Adrenal gland (tissue), 12 donors: Measurements from ENCODE around the gene PNPLA5. TPM values are rescaled to one million over a fixed set of nuclear protein-coding genes. Genes with fewer than 3 reads are reported as not detected.

Experiments used
- DNase-seq, 7 donors: peaks; one replicate each; pipeline ENCODE4 v3.0.0-alpha.2; 2019 to 2020
- H3K27ac ChIP-seq, 5 donors: fragments of 200-600 bp; sonication (generic) in 4 of 5; 1 replicate in 3 of 5; 2 replicates in 2 of 5; pipeline versions ENCODE4 v1.5.1 to v1.8.0; 2016 to 2020; ENCODE audit warnings: mild to moderate bottlenecking in 1 of 5
- H3K27me3 ChIP-seq: fragments of 200-600 bp; 2 replicates; pipeline ENCODE4 v1.8.0; 2021
- H3K36me3 ChIP-seq, 2 donors: fragments of 200-600 bp; replicated peaks in 1 of 2; 1 replicate in 1 of 2; 2 replicates in 1 of 2; pipeline versions ENCODE4 v1.5.1 to v1.8.0; 2018 to 2022
- H3K4me1 ChIP-seq, 2 donors: fragments of 200-600 bp; replicated peaks in 1 of 2; 1 replicate in 1 of 2; 2 replicates in 1 of 2; pipeline versions ENCODE4 v1.5.1 to v1.8.0; 2018 to 2021
- H3K4me3 ChIP-seq, 4 donors: fragments of 200-600 bp; sonication (generic) in 3 of 4; one replicate each; pipeline ENCODE4 v1.5.1; 2016 to 2018
- H3K9me3 ChIP-seq, 3 donors: fragments of 200-600 bp; sonication (generic) in 1 of 3; replicated peaks in 1 of 3; 1 replicate in 2 of 3; 2 replicates in 1 of 3; pipeline versions ENCODE4 v1.5.1 to v1.8.0; 2016 to 2021
- POLR2A ChIP-seq, 2 donors: fragments of 450-650 bp; IDR thresholded peaks; one replicate each; pipeline ENCODE4 v1.6.1; 2017; ENCODE audit warnings: antibody characterized with exemption in 2 of 2, mild to moderate bottlenecking in 2 of 2, moderate library complexity in 1 of 2
- WGBS, 4 donors: extraction: QIAGEN DNeasy Blood & Tissue Kit in 2 of 4; methylation state at CpG; one replicate each; pipeline versions ENCODE4 v1.1.5 to v1.1.7; 2013 to 2017; 5-methylcytosine and 5-hydroxymethylcytosine counted together
- intact Hi-C, 2 donors: fragments of 100-400 bp; cut with DNase I; formaldehyde crosslinking; loops; one replicate each; pipeline versions ENCODE4 v1.14.1 to v1.15.0; 2022 to 2023
- polyA plus RNA-seq, 3 donors: library from polyadenylated mRNA; stranded (reverse); fragments of 200-250 nt in 2 of 3; fragments of 350-450 nt in 1 of 3; fragmentation: Illumina TruSeq in 1 of 3; extraction: RNeasy Lipid Tissue Mini Kit (QIAGEN cat#74804) in 1 of 3; gene quantifications; one replicate each; pipeline ENCODE4 v1.2.3, GENCODE V29; 2013 to 2014
- total RNA-seq, 9 donors: library from RNA; depleted of rRNA in 4 of 9; stranded (reverse); fragments of >200 nt in 4 of 9; fragments of 120-200 nt in 1 of 9; fragmentation: NEBNext Ultra II Directional in 1 of 9; extraction: Animal tissue kit (Norgen Biotek cat#: 25700) in 1 of 9; gene quantifications; one replicate each; pipeline versions ENCODE4 v1.1.0 to v1.2.4, GENCODE V29; 2013 to 2023
- TF ChIP-seq, protein P1 (sequence below), 6 experiments: fragments of 450-650 bp in 4 of 6; fragments of 200-600 bp in 2 of 6; sonication (generic) in 1 of 6; IDR thresholded peaks; 1 replicate in 5 of 6; 2 replicates in 1 of 6; pipeline versions ENCODE4 v1.5.1 to v1.8.0; 2016 to 2021; ENCODE audit warnings: antibody characterized with exemption in 6 of 6, mild to moderate bottlenecking in 2 of 6, moderate library complexity in 1 of 6
- donor health status: healthy with polysubstance abuse.
- donor health status: Bipolar disorder and iron deficiency.
- donor health status: DM: yes; HTN: yes; CAD: no.
- donor health status: DM: no; HTN: no; CAD: no.
- donor health status: DM: no; HTN: no; CAD: no.
- donor health status: DM: yes; HTN: yes; CAD: no.

The PNPLA5 gene
- total and polyA plus RNA-seq, 12 donors: not detected

DNA sequence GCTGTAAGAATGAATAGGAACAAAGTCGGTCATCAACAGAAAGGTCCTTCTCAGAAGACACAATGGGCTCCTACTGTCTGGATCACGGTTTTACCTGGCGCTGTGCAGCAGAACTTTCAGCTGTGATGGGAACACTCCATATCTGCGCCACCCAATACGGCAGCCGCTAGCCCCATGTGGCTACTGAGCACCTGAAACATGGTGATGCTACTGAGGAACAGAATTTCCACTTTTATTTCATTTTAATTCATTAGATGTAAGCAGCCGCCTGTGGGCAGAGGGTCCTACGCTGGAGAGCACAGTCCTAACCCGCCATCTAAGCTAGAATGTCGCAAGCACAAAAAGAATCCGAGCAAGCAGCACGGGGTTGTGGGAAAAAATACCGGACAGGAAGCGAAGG, 32.2 kb downstream of the PNPLA5 start:
- H3K9me3 ChIP-seq: no peaks in the 10 kb centered on the region
- peaks cover 13% of the 10 kb centered on the region for H3K27me3 ChIP-seq
- no peaks in the 10 kb centered on the region for H3K4me1 ChIP-seq
- H3K36me3 ChIP-seq: no peaks in the 10 kb centered on the region
- TF ChIP-seq, protein P1, sequence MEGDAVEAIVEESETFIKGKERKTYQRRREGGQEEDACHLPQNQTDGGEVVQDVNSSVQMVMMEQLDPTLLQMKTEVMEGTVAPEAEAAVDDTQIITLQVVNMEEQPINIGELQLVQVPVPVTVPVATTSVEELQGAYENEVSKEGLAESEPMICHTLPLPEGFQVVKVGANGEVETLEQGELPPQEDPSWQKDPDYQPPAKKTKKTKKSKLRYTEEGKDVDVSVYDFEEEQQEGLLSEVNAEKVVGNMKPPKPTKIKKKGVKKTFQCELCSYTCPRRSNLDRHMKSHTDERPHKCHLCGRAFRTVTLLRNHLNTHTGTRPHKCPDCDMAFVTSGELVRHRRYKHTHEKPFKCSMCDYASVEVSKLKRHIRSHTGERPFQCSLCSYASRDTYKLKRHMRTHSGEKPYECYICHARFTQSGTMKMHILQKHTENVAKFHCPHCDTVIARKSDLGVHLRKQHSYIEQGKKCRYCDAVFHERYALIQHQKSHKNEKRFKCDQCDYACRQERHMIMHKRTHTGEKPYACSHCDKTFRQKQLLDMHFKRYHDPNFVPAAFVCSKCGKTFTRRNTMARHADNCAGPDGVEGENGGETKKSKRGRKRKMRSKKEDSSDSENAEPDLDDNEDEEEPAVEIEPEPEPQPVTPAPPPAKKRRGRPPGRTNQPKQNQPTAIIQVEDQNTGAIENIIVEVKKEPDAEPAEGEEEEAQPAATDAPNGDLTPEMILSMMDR (IDR thresholded peaks at IDR 0.05): no peak
- TF ChIP-seq POLR2A (IDR thresholded peaks at IDR 0.05): no peak
- H3K4me3 ChIP-seq: no peak overlapping the region
- peak in 1 of 7 donors; percentile 3 for DNase-seq
- intact Hi-C loops: no loop called here
- H3K27ac ChIP-seq: no peak overlapping the region
- 76 to 84% (median 80%) methylated on average over 14 of the region's 14 CpGs for WGBS, 4 donors

DNA sequence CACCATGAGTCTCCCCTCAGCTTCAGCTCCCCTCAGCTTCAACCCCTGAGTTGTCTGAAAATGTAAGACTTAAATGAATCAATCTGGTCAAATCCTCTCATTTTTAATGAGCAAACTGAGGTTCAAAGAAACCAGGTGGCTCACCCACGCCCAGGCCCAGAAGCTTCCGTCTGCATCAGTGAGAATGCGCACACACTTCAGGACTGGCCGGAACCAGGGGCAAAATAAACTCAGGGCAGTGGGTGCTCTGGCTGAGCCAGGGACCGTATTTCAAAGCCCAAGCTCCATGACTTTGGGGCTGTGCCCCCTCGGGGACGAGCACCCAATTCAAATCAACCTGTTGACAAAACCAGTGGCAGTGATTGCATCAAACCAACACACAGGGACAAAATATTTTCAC, 32.6 kb downstream of the PNPLA5 start:
- Histone ChIP-seq H3K9me3 (no peaks in the 10 kb centered on the region), H3K27ac (no peak overlapping the region), H3K4me3 (no peak overlapping the region), H3K4me1 (no peaks in the 10 kb centered on the region), H3K36me3 (no peaks in the 10 kb centered on the region), H3K27me3 (peaks cover 13% of the 10 kb centered on the region)
- TF ChIP-seq, protein P1 (IDR thresholded peaks at IDR 0.05): no peak
- no peak for TF ChIP-seq POLR2A (IDR thresholded peaks at IDR 0.05)
- 75 to 83% (median 80%) methylated on average over 7 of the region's 7 CpGs for WGBS, 4 donors
- intact Hi-C loops: no loop called here
- DNase-seq: peak in 1 of 7 donors; percentile 0

DNA sequence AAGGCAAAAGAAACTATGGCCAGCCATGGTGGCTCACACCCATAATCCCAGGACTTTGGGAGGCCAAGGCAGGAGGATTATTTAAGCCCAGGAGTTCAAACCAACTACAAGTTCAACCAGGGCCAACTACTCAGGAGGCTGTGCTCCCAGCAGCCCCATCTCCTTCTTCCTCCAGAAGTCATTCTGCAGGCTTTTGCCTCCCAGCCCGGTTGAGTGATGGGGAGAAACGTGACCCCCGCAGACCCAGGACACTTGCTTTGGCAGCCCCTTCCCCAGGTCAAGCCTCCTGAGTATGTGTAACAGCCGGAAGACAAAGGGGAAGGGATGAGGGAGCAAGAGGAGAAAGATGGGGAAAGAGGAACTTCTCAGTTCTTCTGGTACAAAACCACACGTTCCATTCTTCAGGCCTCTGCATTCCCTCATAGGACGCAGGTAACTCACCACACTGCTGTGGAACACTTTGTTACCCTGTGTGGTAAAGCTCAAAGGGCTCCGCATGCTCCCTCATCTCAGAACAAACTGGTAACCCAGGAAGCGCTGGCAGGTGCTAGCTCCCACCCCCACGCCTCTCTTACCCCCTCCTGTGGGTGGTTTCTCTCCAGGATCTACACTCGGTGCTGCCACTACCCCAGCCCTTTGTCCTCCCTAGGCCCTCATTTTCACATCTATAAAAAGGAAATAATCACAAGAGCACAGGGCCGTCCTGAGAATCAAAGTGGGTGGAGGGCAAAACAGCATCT, 33.5 kb downstream of the PNPLA5 start:
- WGBS, 4 donors: 63 to 74% (median 67%) methylated on average over 10 to 11 of the region's 11 CpGs
- Histone ChIP-seq H3K27ac (no peak overlapping the region), H3K4me3 (no peak overlapping the region), H3K9me3 (no peaks in the 10 kb centered on the region), H3K27me3 (peaks cover 8% of the 10 kb centered on the region), H3K4me1 (no peaks in the 10 kb centered on the region), H3K36me3 (no peaks in the 10 kb centered on the region)
- DNase-seq: no peak
- intact Hi-C loops: no loop called here
- TF ChIP-seq, protein P1 (IDR thresholded peaks at IDR 0.05): no peak
- TF ChIP-seq POLR2A (IDR thresholded peaks at IDR 0.05): no peak

DNA sequence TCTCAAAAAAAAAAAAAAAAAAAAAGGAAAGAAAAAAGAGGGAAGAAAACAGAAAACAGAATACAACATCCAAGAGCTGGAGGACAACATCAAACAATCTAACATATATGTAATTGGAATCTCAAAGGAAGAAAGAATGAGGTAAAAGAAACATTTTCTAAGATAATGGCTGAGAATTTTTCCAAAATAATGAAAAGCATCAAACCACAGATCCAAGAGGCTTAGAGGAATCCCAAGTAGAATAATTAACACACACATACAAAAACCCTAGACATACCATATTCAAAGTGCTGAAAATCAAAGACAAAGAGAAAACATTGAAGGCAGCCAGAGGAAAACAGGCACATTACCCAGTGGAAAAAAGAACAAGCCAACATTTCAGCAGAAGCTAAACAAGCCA, 34.4 kb downstream of the PNPLA5 start:
- TF ChIP-seq, protein P1 (IDR thresholded peaks at IDR 0.05): no peak
- TF ChIP-seq POLR2A (IDR thresholded peaks at IDR 0.05): no peak
- H3K4me1 ChIP-seq: no peaks in the 10 kb centered on the region
- no peaks in the 10 kb centered on the region for H3K36me3 ChIP-seq
- H3K27me3 ChIP-seq: peaks cover 8% of the 10 kb centered on the region
- intact Hi-C loops: no loop called here
- no peak for DNase-seq
- H3K4me3 ChIP-seq: no peak overlapping the region
- no peaks in the 10 kb centered on the region for H3K9me3 ChIP-seq
- no peak overlapping the region for H3K27ac ChIP-seq
